Stomach (tissue), 9 donors: ENCODE measurements around the gene EPHX1. TPM values are rescaled to one million over a fixed set of nuclear protein-coding genes. Genes with fewer than 3 reads are reported as not detected.

Source experiments
- DNase-seq, 2 donors: peaks; one replicate each; pipeline versions ENCODE4 v3.0.0 to v3.0.0-alpha.2; 2013 to 2019
- H3K27ac ChIP-seq, 5 donors: fragments of 200-600 bp in 4 of 5; sonication (generic) in 4 of 5; one replicate each; pipeline ENCODE4 v1.5.1; 2013 to 2019; ENCODE audit warnings: mild to moderate bottlenecking in 1 of 5, moderate library complexity in 1 of 5
- H3K27me3 ChIP-seq, 3 donors: fragments of 200-600 bp; sonication (generic); one replicate each; pipeline ENCODE4 v1.5.1; 2017 to 2019; ENCODE audit warnings: mixed run types in 1 of 3
- H3K36me3 ChIP-seq, 4 donors: fragments of 200-600 bp; sonication (generic); 1 replicate in 3 of 4; 2 replicates in 1 of 4; pipeline ENCODE4 v1.5.1; 2016 to 2019
- H3K4me1 ChIP-seq, 4 donors: fragments of 200-600 bp; sonication (generic); one replicate each; pipeline ENCODE4 v1.5.1; 2016 to 2019
- H3K4me3 ChIP-seq, 4 donors: fragments of 200-600 bp; sonication (generic) in 3 of 4; one replicate each; pipeline ENCODE4 v1.5.1; 2016 to 2019; ENCODE audit warnings: mild to moderate bottlenecking in 1 of 4
- H3K9me3 ChIP-seq, 4 donors: fragments of 200-600 bp; sonication (generic); one replicate each; pipeline ENCODE4 v1.5.1; 2016 to 2019
- CTCF ChIP-seq, 7 experiments: fragments of 450-650 bp in 4 of 7; fragments of 200-600 bp in 3 of 7; sonication (generic) in 3 of 7; IDR thresholded peaks; one replicate each; pipeline ENCODE4 v1.5.1; 2016 to 2019; ENCODE audit warnings: antibody characterized with exemption in 7 of 7, control low read depth in 2 of 7, mild to moderate bottlenecking in 1 of 7
- EP300 ChIP-seq: sonication (generic); formaldehyde crosslinking; IDR thresholded peaks from one replicate; pipeline ENCODE4 v1.6.1; 2017; ENCODE audit warnings: antibody characterized with exemption
- POLR2A ChIP-seq, 4 donors: fragments of 450-650 bp; IDR thresholded peaks; one replicate each; pipeline ENCODE4 v1.6.1; 2016; ENCODE audit warnings: antibody characterized with exemption in 4 of 4, control low read depth in 2 of 4, mild to moderate bottlenecking in 1 of 4, moderate library complexity in 1 of 4
- POLR2AphosphoS5 ChIP-seq, 3 donors: sonication (generic); formaldehyde crosslinking; IDR thresholded peaks; one replicate each; pipeline ENCODE4 v1.6.1; 2016; ENCODE audit warnings: antibody characterized with exemption in 3 of 3
- WGBS, 5 donors: extraction: QIAGEN DNeasy Blood & Tissue Kit in 3 of 5; methylation state at CpG; one replicate each; pipeline versions ENCODE4 v1.1.5 to v1.1.7; 2013 to 2018; 5-methylcytosine and 5-hydroxymethylcytosine counted together
- intact Hi-C: fragments of 100-400 bp; cut with DNase I; formaldehyde crosslinking; loops from one replicate; pipeline ENCODE4 v1.15.1; 2023; ENCODE audit warnings: low total_unique reads
- polyA plus RNA-seq, 3 donors: library from polyadenylated mRNA; stranded (reverse); fragments of 200-250 nt; gene quantifications; one replicate each; pipeline ENCODE4 v1.2.3, GENCODE V29; 2013
- total RNA-seq, 5 donors: library from RNA; depleted of rRNA; stranded (reverse); fragments of >200 nt; gene quantifications; one replicate each; pipeline versions ENCODE4 v1.1.0 to v1.2.3, GENCODE V29; 2014 to 2016
- donor health status: healthy with polysubstance abuse.
- donor health status: Bipolar disorder and iron deficiency.
- donor health status: healthy.

Gene EPHX1
- total and polyA plus RNA-seq, 8 donors: 13.0 to 94.6 (median 40.5) TPM

- Histone ChIP-seq H3K27ac (peak overlapping the region; percentile 92 to 96 (median 95)), H3K4me3 (peak overlapping the region; percentile 74 to 98 (median 88)), H3K9me3 (no peaks in the 10 kb centered on the region), H3K4me1 (peaks cover 55 to 76% (median 62%) of the 10 kb centered on the region in 4 donors), H3K36me3 (peaks cover 0 to 14% (median 11%) of the 10 kb centered on the region in 4 donors), H3K27me3 (no peaks in the 10 kb centered on the region)
- DNase-seq: peak; percentile 71 to 89
- WGBS, 5 donors: 2 to 6% (median 4%) methylated on average over 19 to 25 of the region's 25 CpGs
- TF ChIP-seq EP300 (no peak), CTCF (IDR thresholded peaks at IDR 0.05) (no peak), POLR2AphosphoS5 (IDR thresholded peaks at IDR 0.05) (peak in 2 of 3 donors; percentile 23 to 61), POLR2A (IDR thresholded peaks at IDR 0.05) (no peak)
- intact Hi-C loops: no loop called here
These were observed 71.4 kb downstream of the EPHX1 start for GRCh38 chr1:225881081-225881958.

GRCh38 chr1:225881959-225882693, 72.2 kb downstream of the EPHX1 start, which contains the start of gene TMEM63A:
TSS of gene TMEM63A (minus strand) at chr1:225882380. CDS start at chr1:225877580, 4,800 bp downstream.
- H3K27me3 ChIP-seq: no peaks in the 10 kb centered on the region
- H3K9me3 ChIP-seq: no peaks in the 10 kb centered on the region
- H3K4me1 ChIP-seq: peaks cover 47 to 74% (median 53%) of the 10 kb centered on the region in 4 donors
- peak within 1 kb of the TSS; percentile 92 to 96 (median 95) for H3K27ac ChIP-seq
- DNase-seq: peak; percentile 94 to 97
- peak within 1 kb of the TSS; percentile 74 to 98 (median 88) for H3K4me3 ChIP-seq
- TF ChIP-seq EP300 (no peak), CTCF (IDR thresholded peaks at IDR 0.05) (peak in 4 of 7 experiments; percentile 10 to 34 (median 24)), POLR2AphosphoS5 (IDR thresholded peaks at IDR 0.05) (peak; percentile 60 to 89 (median 86)), POLR2A (IDR thresholded peaks at IDR 0.05) (peak in 1 of 4 donors; percentile 4)
- 0 to 2% (median 0%) methylated on average over 17 to 64 of the region's 64 CpGs for WGBS, 5 donors
- H3K36me3 ChIP-seq: peaks cover 0 to 5% (median 3%) of the 10 kb centered on the region in 4 donors
- intact Hi-C loops: no loop called here

GRCh38 chr1:225882694-225883615, 73.0 kb downstream of the EPHX1 start:
- Histone ChIP-seq H3K9me3 (no peaks in the 10 kb centered on the region), H3K27me3 (no peaks in the 10 kb centered on the region), H3K27ac (peak overlapping the region; percentile 92 to 96 (median 95)), H3K36me3 (no peaks in the 10 kb centered on the region), H3K4me3 (peak overlapping the region; percentile 74 to 98 (median 88)), H3K4me1 (peaks cover 39 to 70% (median 45%) of the 10 kb centered on the region in 4 donors)
- 4 to 6% (median 4%) methylated on average over 18 to 63 of the region's 63 CpGs for WGBS, 5 donors
- intact Hi-C loops: no loop called here
- no peak for TF ChIP-seq POLR2A (IDR thresholded peaks at IDR 0.05)
- peak in 1 of 7 experiments; percentile 2 for TF ChIP-seq CTCF (IDR thresholded peaks at IDR 0.05)
- no peak for TF ChIP-seq EP300
- TF ChIP-seq POLR2AphosphoS5 (IDR thresholded peaks at IDR 0.05): peak in 1 of 3 donors; percentile 9
- peak; percentile 73 to 76 for DNase-seq
